CD4-positive, alpha-beta T cell treated with Interleukin-17A for 1 hour (primary cell): ENCODE data around the gene ARL4A.
A peak's percentile ranks its signal among the peaks of the same experiment; 100 is the strongest.
"Not testable (repeated sequence)": the region's sequence is repeated elsewhere in the genome, so short reads cannot be mapped to it uniquely, and the experiment has no call there.

Experiments
- DNase-seq: peaks from one replicate; pipeline ENCODE4 v3.0.0-alpha.2; 2020

Gene ARL4A

GRCh38 chr7:12670000-12670729 is 17.3 kb upstream of the ARL4A start:
- DNase-seq, result no peak

DNA sequence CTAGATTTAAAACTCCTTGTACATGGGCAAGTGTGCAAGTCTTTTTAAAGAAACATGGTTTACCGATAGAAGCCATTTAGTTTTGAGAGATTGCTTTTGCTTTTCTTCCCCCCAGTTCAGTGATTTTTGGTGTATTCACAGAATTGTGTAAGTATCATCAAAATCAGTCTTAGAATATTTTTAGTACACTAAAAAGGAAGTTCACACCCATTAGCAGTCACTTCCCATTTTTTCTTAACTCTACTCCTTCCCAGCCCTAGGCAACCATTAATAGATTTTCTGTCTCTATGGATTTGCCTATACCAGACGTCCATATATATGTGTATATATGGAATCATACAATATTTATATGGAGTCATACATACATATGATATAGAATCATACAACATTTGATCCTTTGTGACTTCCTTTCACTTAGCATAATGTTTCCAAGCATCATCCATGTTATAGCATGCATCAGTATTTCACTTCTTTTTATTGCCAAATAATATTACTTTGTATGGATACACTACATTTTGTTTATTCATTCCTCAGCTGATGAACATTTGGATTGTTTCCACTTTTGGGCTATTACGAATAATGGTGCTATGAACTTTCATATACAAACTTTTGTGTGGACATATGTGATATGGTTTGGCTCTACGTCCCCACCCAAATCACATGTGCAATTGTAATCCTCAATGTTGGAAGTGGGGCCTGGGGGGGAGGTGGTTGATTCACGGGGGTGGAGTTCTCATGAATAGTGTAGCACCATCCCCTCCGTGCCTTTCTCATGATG is 16.5 kb upstream of the ARL4A start:
- DNase-seq, result no peak

- DNase-seq, result not testable (repeated sequence)
Observed at GRCh38 chr7:12673436-12673835, 14.0 kb upstream of the ARL4A start.

DNA sequence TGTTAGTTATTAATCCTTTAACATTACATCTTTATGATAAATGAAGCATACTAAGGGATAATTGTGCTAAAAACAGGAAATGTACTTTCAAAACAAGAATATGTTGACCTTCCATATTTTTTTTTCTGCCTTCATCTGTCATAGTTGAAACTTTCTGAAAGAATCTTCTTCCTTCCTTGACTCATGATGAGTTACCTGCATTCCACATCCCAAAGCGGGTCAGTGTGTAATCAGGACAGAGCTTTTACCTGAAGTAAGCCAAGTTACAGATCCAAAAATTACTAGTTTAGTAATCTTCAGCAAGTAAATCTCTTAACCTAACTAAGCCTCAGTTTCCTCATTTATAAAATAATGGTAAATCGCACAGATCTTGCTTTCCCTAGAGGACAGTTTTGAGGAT is 13.4 kb upstream of the ARL4A start:
- DNase-seq, result no peak

DNA sequence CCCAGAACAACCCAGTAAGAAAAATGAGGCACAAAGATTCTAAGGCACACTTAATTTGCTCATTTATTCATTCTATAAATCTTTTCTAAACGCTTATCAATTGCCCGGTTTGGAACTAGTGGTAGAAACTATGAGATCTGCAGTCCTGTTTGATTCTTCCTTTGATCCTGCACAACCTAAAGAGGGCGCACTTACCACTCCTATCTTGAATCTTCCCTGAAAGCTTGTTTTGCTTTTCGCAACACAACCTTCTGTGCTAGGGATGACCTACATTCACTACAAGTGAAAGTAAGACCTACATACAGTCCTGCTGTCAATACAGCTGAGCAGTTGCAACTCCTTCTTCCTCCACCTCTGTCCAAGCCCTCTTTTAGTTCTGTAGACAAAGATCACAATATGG is 12.6 kb upstream of the ARL4A start:
- peak; percentile 80 for DNase-seq

GRCh38 chr7:12683678-12684585 is 3.5 kb upstream of the ARL4A start:
- no peak for DNase-seq

GRCh38 chr7:12684733-12685132 is 2.7 kb upstream of the ARL4A start:
- peak; percentile 16 for DNase-seq

DNA sequence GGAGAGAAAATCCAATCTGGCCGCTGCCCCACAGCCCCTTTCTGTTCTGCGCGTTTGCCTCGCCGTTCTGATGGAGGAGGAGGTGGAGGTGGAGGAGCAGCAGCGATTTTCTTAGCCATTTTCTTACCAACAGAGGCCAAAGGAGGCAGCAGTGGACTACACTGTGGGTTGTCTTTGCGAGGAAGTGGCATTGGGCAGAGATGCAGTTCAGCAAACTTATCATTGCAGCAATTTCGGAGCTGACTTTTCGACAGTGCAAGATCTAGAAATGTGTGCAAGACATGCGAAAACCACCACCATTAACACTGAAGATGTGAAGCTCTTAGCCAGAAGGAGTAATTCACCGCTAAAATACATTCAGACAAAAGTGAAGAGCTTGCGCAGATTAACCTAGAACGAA is 1.9 kb upstream of the ARL4A start:
- peak; percentile 65 for DNase-seq

DNA sequence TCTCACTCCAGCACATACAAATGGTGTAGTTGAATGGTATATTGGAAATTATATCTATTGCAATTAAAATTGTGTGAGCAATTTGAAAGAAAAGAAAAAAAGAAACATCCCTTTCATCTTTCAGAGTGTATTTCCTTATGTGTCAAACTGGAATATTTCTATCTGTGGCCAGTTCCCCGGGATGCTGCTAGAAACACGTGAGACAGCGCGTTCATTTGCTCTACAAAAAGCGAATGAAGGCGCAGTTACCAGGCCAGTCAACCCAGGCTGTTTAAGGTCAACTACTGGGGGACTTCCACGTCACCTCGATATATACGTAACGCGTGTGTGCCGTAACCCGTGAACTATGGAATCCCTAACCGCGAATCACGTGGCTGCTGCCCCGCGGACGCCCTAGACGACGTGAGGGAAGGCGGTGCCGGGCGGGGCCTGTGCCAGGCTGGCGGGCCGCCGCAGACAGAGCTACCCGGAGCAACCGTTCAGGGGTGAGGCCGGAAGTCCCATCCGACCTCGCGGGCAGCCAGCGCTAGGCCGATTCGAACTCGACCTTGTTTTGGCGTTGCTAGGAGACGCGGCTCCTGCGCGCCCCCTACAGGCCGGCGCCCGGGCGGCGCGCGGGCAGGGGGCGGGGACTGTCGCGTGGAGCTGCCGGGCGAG is 1.1 kb upstream of the ARL4A start:
- peak; percentile 99 for DNase-seq

GRCh38 chr7:12687718-12688171 is 312 bp downstream of the ARL4A start:
- no peak for DNase-seq

DNA sequence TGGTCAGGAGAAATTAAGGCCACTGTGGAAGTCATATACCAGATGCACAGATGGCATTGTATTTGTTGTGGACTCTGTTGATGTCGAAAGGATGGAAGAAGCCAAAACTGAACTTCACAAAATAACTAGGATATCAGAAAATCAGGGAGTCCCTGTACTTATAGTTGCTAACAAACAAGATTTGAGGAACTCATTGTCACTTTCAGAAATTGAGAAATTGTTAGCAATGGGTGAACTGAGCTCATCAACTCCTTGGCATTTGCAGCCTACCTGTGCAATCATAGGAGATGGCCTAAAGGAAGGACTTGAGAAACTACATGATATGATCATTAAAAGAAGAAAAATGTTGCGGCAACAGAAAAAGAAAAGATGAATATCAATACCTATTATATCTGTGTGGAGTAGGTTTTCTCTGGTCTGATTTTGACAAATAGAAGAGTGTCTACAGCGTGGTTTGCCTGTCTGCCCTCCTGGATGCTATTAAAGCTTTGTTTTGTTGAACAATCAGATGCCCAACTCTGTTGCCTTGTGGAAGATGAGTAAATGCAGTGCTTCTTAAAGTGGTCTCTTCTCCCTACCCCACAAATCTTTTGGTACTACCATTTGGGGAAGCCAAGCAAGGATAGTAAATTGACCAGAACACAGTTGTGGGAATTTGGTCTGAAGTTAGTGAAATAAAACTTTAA is 1.2 kb downstream of the ARL4A start:
- DNase-seq, result not testable (repeated sequence)

- DNase-seq, result no peak
Observed at GRCh38 chr7:12689451-12689850, 2.0 kb downstream of the ARL4A start.

DNA sequence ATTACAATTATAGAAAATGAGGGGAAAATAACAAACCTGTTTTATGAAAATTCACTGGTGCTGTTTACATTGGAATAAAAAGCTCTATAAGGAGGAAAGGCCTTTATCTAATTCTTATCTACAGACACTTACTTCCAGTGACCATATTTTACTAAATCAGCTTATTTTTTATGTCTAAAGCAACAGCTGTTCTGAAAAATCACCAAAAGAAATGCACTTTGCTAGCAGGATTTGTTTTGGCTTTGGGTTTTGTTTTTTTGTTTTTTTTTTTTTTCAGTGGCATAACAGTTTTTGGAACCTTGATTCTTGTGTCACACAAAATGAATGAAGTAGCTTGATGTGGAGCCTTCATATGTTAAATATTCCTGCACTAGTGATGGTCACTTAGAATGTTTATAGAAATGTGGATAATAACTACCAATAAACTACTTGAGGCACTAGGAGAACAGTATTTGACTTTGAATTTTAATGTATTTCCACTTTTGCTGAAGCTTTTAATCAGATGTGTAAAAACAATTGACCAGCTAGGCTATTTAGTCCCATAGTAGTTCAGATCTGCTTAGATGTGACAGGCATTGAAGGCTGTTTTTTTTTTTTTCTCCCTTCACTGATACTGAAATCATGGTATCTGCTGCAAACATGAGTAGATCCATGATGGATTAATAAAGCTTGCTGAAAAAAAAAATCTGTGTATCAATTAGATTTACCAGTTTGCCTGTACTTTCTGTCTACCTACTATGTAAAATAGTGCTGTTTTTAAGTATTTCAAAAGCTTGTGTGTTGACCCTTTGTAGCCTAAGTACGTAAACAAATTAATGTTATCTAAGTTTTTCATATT is 2.8 kb downstream of the ARL4A start:
- no peak for DNase-seq

- not testable (repeated sequence) for DNase-seq
Observed at GRCh38 chr7:12691388-12691787, 4.0 kb downstream of the ARL4A start.

GRCh38 chr7:12692035-12692434 is 4.6 kb downstream of the ARL4A start:
- DNase-seq, result no peak

GRCh38 chr7:12692479-12693259 is 5.2 kb downstream of the ARL4A start:
- DNase-seq, result peak; percentile 42

- DNase-seq, result no peak
Observed at GRCh38 chr7:12694817-12695216, 7.4 kb downstream of the ARL4A start.

GRCh38 chr7:12695965-12696364 is 8.5 kb downstream of the ARL4A start:
- no peak for DNase-seq

DNA sequence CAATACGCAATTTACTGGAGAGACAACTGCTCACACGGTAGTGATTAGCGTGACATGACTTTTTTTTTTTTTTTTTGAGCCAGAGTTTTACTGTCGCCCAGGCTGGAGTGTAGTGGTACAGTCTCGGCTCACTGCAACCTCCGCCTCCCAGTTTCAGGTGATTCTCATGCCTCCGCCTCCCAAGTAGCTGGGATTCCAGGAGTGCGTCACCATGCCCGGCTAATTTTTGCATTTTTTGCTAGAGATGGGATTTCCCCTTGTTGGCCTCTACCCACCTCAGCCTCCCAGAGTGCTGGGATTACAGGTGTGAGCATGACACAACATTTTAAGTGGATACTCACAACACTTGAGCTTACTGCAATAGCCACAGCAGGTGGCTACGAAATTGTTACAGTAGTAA is 11.9 kb downstream of the ARL4A start:
- DNase-seq, result no peak

- DNase-seq, result no peak
Observed at GRCh38 chr7:12701433-12701832, 14.0 kb downstream of the ARL4A start.
